Upper lobe of right lung (tissue), 1 donor: Measurements from ENCODE around the gene COBL. TPM values are rescaled to one million over a fixed set of nuclear protein-coding genes. Genes with fewer than 3 reads are reported as not detected.

ENCODE experiments used
- ATAC-seq: fragments of 200-7000 bp; cut with Tn5 transposase; one replicate; pipeline ENCODE4 v1.9.1; 2020; ENCODE audit warnings: mild to moderate bottlenecking, moderate library complexity
- DNase-seq: peaks from one replicate; pipeline ENCODE4 v3.0.0-alpha.2; 2020
- H3K27ac ChIP-seq: fragments of 200-600 bp; one replicate; pipeline ENCODE4 v1.8.0; 2022
- H3K27me3 ChIP-seq: fragments of 200-600 bp; one replicate; pipeline ENCODE4 v1.8.0; 2022; ENCODE audit warnings: mild to moderate bottlenecking
- H3K36me3 ChIP-seq: fragments of 200-600 bp; one replicate; pipeline ENCODE4 v1.8.0; 2022
- H3K4me1 ChIP-seq: fragments of 200-600 bp; one replicate; pipeline ENCODE4 v1.8.0; 2022
- H3K4me3 ChIP-seq: fragments of 200-600 bp; one replicate; pipeline ENCODE4 v1.8.0; 2022; ENCODE audit warnings: mild to moderate bottlenecking
- H3K9me3 ChIP-seq: fragments of 200-600 bp; one replicate; pipeline ENCODE4 v1.8.0; 2022
- intact Hi-C: fragments of 100-400 bp; cut with DNase I; formaldehyde crosslinking; loops from one replicate; pipeline ENCODE4 v1.11.0; 2022
- total RNA-seq: library from RNA; stranded (reverse); fragmentation: NEBNext Ultra II Directional; extraction: Animal tissue kit (Norgen Biotek cat#: 25700); gene quantifications from one replicate; pipeline ENCODE4 v1.2.1, GENCODE V29; 2021
- TF ChIP-seq, protein P1 (sequence below): fragments of 200-600 bp; IDR thresholded peaks from one replicate; pipeline ENCODE4 v1.8.0; 2022; ENCODE audit warnings: antibody characterized with exemption
- donor health status: DM: no; HTN: yes; CAD: no; lungs with severe emphysema.

COBL gene
- total RNA-seq, 1 donor from 2014 or later, result 29.2 TPM

DNA sequence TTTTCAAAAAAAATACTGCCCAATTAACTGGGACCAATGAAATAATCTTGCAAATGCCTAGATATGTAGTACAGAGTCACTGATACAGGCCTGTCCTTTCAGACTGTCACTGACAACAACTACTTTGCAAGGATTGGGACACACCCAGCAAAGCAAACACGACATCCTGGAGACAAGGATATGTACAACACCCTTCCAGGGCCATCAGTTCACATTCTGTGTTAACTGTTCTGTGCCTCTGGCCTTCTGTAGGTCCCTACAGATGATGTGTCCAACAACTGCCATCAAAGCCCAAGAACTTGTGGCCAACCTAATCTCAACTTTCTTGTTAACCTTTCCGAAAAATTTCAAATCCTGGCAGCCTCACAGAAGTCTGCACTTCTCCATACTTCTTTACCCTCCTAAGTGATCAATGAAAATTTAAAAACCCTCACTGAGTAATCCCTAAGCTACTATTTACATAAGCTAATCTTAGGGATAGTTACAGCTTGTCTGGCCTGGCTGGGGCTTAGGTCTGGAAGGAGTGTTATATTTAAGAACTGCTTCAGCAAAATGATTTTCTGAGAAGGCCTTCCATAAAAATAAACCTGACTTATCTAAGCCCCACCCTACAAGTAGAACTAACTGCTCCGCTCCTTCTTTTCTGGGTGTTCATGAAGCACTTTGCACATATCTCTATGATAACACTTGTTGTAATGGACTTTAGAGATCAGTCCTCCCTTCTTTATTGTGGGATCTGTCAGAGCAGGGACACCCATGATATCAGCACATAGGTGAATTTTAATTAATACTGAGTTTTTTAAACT is 21.0 kb downstream of the COBL start:
- no peaks in the 10 kb centered on the region for H3K27me3 ChIP-seq
- TF ChIP-seq, protein P1, sequence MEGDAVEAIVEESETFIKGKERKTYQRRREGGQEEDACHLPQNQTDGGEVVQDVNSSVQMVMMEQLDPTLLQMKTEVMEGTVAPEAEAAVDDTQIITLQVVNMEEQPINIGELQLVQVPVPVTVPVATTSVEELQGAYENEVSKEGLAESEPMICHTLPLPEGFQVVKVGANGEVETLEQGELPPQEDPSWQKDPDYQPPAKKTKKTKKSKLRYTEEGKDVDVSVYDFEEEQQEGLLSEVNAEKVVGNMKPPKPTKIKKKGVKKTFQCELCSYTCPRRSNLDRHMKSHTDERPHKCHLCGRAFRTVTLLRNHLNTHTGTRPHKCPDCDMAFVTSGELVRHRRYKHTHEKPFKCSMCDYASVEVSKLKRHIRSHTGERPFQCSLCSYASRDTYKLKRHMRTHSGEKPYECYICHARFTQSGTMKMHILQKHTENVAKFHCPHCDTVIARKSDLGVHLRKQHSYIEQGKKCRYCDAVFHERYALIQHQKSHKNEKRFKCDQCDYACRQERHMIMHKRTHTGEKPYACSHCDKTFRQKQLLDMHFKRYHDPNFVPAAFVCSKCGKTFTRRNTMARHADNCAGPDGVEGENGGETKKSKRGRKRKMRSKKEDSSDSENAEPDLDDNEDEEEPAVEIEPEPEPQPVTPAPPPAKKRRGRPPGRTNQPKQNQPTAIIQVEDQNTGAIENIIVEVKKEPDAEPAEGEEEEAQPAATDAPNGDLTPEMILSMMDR, result no peak
- no peak overlapping the region for H3K27ac ChIP-seq
- H3K4me1 ChIP-seq, result no peaks in the 10 kb centered on the region
- no peaks in the 10 kb centered on the region for H3K9me3 ChIP-seq
- intact Hi-C loops, result no loop called here
- ATAC-seq (no peak), DNase-seq (no peak)
- no peak overlapping the region for H3K4me3 ChIP-seq
- no peaks in the 10 kb centered on the region for H3K36me3 ChIP-seq

DNA sequence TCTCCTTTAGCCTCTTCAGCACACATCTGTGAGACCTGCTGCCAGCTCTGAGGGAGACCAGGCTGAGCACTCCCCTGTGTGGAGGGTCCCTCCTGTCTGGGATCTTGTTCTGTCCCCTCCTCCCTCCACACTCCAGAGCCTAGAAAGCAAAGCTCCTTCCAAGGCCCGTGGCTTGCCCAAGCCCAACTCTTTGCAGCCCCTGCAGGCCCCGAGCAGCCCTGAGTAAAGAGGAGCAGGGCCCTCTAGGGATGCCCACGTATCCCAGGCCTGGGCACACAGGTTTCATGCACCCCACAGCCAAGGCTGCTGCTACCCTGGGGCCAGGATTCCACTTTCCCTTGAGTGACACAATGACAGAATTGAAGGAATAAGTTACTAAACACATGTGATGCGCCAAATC is 24.0 kb downstream of the COBL start:
- TF ChIP-seq, protein P1, result no peak
- DNase-seq, result no peak
- Histone ChIP-seq H3K36me3 (no peaks in the 10 kb centered on the region), H3K4me3 (no peak overlapping the region), H3K27me3 (no peaks in the 10 kb centered on the region), H3K27ac (no peak overlapping the region), H3K4me1 (no peaks in the 10 kb centered on the region), H3K9me3 (no peaks in the 10 kb centered on the region)
- peak; percentile 28 for ATAC-seq
- intact Hi-C loops, result no loop called here

DNA sequence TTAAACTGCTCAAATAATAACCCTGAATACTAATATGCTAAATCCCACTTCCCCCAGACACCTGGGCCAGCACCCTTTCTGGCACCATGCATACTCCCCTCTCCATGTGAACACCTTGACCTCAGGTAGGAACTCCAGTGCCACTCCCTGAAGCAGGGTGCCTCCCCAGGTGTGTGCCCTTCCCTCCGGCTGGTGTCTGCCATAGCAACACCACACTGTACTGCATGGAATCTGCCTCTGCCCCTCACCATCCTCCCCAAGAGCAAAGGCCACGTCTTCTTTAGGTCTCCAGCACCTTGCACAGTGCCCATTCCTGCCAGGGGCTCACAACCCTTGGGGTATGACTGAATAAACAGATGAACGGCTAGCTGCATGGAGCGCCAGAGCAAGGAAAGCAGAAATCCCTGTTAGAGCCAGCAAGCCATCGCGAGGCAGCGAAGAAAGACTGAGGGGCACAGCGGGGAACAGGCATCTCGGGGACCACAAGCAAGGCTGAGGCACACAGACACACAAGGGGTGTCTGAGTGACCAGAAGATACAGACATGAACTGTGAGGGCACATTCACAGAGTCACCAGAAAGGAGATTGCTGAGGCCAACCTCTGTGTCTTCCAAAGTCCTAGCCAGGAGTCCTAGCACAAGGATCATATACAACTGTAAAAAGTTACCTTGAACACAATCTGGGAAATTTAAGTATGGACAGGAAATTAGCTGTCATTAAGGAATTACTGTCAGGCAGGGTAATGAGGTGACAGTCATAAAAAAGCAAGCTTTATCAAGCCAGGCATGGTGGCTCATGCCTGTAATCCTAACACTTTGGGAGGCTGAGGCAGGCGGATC is 25.7 kb downstream of the COBL start:
- no peaks in the 10 kb centered on the region for H3K36me3 ChIP-seq
- H3K27me3 ChIP-seq, result no peaks in the 10 kb centered on the region
- no peak overlapping the region for H3K27ac ChIP-seq
- TF ChIP-seq, protein P1, result no peak
- intact Hi-C loops, result no loop called here
- no peak for DNase-seq
- H3K4me1 ChIP-seq, result no peaks in the 10 kb centered on the region
- H3K9me3 ChIP-seq, result no peaks in the 10 kb centered on the region
- H3K4me3 ChIP-seq, result no peak overlapping the region
- ATAC-seq, result peak; percentile 46

DNA sequence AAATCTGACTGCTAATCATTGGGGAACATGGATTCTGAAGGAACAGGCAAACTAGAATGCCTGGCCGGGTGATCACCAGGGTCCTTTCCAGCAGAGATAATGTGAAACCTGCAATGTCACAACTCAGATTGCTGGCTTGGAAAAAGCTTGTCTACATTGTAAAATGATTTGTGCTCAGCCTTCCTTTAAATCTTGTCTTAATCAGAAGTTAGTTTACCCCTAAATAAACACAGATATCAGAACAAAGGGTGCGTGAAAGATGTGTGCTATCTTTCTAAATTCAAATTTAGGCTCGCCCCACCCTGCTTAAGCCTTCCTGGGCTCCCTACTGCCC is 26.3 kb downstream of the COBL start:
- intact Hi-C loops, result no loop called here
- ATAC-seq (no peak), DNase-seq (no peak)
- Histone ChIP-seq H3K27ac (no peak overlapping the region), H3K4me3 (no peak overlapping the region), H3K4me1 (no peaks in the 10 kb centered on the region), H3K36me3 (no peaks in the 10 kb centered on the region), H3K27me3 (no peaks in the 10 kb centered on the region), H3K9me3 (no peaks in the 10 kb centered on the region)
- TF ChIP-seq, protein P1, result no peak

DNA sequence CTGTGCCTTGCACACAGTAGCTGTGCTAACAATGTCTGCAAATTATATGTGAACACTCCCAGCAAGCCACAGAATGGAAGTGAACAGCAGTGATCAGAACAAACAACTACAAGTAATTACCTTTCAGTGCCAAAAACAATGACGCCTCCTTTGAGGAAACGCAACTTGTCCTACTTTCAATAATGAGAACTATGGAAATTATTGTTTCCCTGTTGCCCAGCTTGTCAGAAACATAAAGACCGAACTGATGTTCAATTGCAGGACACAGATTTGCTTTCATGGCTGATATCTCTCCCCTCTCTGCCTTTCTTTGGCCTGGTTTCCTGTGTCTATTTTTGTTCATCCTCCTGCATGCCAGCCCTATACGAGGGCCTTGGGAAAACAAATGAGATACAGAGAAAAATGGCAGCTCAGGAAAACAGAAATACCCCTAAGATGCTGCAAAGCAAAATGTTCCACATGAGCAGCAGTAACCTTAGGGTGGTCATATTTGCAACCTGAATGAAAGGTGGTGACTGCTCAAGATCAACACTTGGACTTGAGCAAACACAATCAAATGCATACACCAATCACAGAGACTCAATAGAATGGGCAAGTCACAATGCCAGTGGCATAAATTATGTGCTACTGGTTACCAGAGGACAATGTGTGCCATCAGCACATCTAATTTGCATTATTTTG is 26.8 kb downstream of the COBL start:
- no peaks in the 10 kb centered on the region for H3K9me3 ChIP-seq
- no peaks in the 10 kb centered on the region for H3K36me3 ChIP-seq
- H3K4me1 ChIP-seq, result no peaks in the 10 kb centered on the region
- no peaks in the 10 kb centered on the region for H3K27me3 ChIP-seq
- TF ChIP-seq, protein P1, result no peak
- DNase-seq (no peak), ATAC-seq (no peak)
- H3K4me3 ChIP-seq, result no peak overlapping the region
- no peak overlapping the region for H3K27ac ChIP-seq
- intact Hi-C loops, result no loop called here
